Stimulated activated CD8-positive, alpha-beta memory T cell treated with anti-CD3 and anti-CD28 coated beads, Interleukin-15, amount 100 ng/mL, for 1 hour (primary cell): ENCODE measurements around the gene CALHM2.
"Not testable (repeated sequence)": the region's sequence is repeated elsewhere in the genome, so short reads cannot be mapped to it uniquely, and the experiment has no call there.

Experiments
- DNase-seq: peaks from one replicate; pipeline ENCODE4 v3.0.0-alpha.2; 2020; ENCODE audit warnings: low read depth

Gene CALHM2

DNA sequence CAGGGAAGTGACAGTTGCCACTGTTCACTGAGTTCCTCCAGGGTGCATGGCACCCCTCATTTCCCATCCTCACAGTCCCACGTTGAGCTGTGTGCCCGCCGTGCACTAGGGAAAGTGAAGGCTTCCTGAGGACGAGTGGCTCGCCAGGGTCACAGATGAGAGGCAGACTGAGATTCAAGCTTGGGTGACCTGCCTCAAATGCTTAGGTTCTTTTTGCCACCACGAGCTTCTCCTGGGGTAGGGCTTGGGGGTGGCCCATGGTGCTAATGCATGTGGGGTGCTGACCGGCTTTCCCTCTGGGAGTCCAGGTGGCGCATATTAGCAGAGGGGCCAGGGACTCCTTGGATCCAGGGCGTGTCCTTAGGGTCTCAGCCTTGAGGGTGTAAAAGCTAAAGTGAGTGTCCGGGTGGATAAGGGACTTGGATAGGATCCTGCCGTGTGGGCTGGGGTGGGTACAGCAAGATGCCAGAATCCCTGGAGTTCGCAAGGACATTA is 1.9 kb downstream of the CALHM2 start:
- no peak for DNase-seq

- no peak for DNase-seq
Observed at GRCh38 chr10:103449208-103450144, 2.7 kb downstream of the CALHM2 start.

- DNase-seq: no peak
Observed at GRCh38 chr10:103448746-103449145, 3.4 kb downstream of the CALHM2 start.

- DNase-seq: no peak
Observed at GRCh38 chr10:103447187-103447586, 5.0 kb downstream of the CALHM2 start.

GRCh38 chr10:103445767-103446567 is 6.2 kb downstream of the CALHM2 start:
- no peak for DNase-seq

- no peak for DNase-seq
Observed at GRCh38 chr10:103445366-103445765, 6.8 kb downstream of the CALHM2 start.

GRCh38 chr10:103444478-103444877 is 7.7 kb downstream of the CALHM2 start:
- no peak for DNase-seq

DNA sequence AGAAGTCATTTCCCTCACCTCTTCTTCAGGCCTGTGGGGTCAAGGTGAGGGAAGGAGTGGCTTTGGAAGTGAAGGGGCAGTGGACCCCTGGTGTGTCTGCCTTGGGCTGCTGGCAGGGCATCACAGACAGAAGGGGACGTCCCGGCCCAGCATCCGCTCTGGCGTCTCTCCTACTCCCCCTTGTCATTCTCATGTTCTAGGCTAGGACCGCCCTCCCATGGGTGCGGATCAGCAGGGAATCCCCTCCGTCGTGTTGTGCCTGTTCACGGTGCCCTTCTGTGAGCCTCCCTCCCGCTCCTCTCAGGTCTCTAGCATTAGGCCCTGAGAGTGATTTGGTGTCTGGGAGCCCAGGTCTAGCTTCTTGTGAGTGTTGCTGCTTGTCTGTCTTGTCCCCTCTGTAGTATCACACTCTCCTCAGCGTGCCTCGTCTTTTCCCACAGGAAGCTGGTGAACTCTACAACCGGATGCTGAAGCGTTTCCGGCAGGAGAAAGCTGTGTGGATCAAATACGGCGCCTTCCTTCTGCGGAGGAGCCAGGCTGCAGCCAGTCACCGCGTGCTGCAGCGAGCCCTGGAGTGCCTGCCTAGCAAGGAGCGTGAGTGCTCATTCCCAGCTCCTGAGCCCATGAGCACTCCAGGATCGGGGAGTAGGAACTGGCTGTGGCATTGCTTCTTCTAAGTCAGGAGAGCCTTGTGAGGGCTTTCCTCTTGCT is 8.5 kb downstream of the CALHM2 start:
- no peak for DNase-seq

GRCh38 chr10:103442031-103442461 is 10.1 kb downstream of the CALHM2 start:
- DNase-seq: no peak

DNA sequence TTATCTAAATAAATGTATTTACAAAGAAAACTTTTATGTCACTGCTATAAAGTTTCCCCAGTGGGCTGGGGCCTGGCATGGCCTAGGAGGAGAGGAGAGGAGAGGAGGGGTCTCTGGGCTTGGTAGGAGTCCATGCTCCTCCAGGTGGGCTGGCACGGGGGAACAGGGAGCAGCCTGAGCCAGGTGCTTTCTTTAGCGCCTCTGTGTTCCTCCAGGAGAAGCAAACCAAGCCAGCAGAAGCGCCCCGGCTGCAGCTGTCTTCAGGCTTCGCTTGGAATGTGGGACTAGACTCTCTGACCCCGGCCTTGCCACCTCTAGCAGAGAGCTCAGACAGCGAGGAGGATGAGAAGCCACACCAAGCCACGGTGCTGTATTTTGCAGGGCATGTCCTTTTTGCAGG is 10.6 kb downstream of the CALHM2 start:
- DNase-seq: no peak

- DNase-seq: no peak
Observed at GRCh38 chr10:103441206-103441605, 11.0 kb downstream of the CALHM2 start.

- no peak for DNase-seq
Observed at GRCh38 chr10:103440416-103440815, 11.8 kb downstream of the CALHM2 start.

DNA sequence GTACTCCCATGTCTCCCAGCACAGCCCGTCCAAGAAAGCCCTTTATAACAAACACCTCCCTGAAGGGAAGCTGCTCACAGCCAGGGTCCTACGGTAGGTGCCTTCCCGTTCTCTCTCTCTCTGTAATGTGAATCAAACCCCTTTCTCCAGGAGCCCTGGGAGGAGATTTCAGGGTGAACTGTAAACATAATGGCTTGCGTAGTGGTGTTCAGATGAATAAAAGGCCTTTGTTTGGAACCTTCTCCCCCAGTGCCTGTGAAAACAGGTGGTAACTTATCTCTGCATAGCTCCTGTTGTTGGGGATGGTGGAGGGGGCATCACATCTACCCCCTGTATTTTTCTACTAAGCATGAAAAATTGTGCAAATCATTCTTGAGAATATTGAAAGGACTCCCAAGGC is 12.4 kb downstream of the CALHM2 start:
- DNase-seq: no peak

GRCh38 chr10:103433858-103434257 is 18.3 kb downstream of the CALHM2 start:
- DNase-seq: no peak

DNA sequence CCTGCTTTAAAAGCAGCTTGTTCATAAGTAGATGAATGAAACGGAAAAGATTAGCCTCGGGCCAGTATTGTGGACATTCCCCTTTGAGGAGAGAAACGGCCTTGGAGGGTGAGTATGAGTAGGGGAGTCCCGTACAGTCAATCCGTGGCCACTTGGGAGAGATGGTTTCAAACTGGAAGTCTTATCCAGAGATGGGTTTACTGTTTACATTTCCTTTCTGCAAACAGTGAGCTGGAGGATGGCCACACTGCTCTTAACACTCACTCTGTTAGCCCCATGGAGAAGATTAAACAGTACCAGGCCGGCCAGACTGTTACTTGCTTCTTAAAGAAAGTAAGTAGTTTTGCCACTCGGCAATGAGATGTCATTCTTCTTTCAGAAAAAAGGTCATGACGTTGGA is 20.3 kb downstream of the CALHM2 start:
- no peak for DNase-seq

DNA sequence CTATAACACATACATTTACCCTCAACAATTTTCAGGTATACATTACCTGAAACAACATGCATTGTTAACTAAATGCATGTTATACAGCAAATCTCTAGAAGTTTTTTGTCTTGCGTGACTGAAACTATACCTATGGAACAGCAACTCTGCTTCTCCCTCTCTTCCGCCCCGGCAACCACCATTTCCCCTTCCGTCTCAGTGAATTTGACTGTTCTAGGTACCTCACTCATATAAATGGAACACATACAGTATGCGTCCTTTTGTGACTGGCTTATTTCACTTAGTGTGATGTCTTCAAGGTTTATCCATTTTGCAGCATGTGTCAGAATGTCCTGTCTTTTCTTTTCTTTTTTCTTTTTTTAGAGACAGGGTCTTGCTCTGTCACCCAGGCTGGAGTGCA is 22.5 kb downstream of the CALHM2 start:
- DNase-seq: no peak

- DNase-seq: no peak
Observed at GRCh38 chr10:103428989-103429643, 23.1 kb downstream of the CALHM2 start.

GRCh38 chr10:103427866-103428265 is 24.3 kb downstream of the CALHM2 start:
- DNase-seq: no peak

DNA sequence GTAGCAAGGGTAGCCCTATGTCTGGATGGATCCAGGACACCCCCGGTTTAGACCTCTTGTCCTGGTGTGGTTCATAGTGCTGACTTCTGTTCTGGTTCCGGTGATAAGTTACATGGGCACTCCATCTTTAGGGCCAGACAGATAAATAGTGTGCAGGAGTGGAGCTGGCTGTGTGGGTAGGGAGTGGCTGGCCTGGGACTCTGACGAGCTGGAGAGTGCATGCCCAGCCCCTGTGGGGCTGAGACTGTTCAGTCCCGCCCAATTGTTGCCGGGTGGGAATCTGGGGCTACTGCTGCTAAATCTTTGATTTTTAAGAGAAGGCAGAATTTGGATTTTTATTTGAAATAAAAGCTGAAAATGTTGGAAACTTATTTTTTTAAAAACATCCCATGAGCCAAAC is 28.4 kb downstream of the CALHM2 start:
- DNase-seq: no peak

DNA sequence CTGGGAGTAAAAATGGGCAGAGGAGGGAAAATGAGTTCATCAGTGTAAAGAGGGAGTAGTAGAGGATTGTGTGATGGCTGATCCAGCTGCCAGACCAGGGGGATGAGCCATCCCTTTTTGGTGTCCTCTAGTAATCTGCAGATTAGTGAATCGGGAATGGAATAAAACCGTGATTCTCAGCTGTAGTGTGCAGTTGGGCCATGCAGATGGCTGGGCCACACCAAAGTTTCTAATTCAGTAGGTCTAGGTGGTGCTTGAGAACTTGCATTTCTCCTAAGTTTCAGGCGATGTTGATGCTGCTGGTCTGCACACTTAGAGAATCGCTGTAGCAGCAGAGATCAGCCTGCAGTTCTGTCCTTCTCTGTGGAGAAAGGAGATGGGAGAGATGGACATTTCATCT is 33.1 kb downstream of the CALHM2 start:
- DNase-seq: no peak

DNA sequence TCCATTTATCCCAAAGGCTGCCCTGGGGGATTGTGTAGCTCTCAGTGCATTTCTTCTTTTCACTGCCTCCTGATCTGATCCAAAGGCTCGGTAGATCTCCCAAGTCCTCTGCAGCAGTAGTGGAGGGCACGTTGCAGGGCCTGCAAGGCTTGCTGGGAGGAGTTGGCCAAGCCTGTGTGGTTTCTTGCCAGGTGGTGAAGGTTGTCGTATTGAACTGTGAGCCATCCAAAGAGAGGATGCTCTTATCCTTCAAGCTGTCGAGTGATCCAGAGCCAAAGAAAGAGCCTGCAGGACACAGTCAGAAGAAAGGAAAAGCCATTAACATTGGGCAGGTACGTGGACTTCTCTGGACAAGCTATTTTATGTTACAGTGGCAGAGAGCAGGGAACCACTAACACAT is 34.6 kb downstream of the CALHM2 start:
- no peak for DNase-seq

DNA sequence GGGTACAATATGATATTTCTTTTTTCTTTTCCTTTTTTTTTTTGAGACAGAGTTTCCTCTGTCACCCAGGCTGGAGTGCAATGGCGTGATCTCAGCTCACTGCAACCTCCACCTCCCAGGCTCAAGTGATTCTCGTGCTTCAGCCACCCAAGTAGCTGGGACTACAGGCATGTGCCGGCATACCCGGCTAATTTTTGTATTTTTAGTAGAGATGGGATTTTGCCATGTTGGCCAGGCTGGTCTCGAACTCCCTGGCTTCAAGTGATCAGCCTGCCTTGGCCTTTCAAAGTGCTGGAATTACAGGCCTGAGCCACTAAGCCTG is 35.1 kb downstream of the CALHM2 start:
- not testable (repeated sequence) for DNase-seq
